Measurements from ENCODE around the gene OGN. TPM values are rescaled to one million over a fixed set of nuclear protein-coding genes. Genes with fewer than 3 reads are reported as not detected.

OGN gene
- total RNA-seq, 1 donor from 2014 or later = not detected

- DNase-seq (ENCODE audit: low read depth in 2 of 2) = peak in 1 of 2 donors; percentile 65
Measured at GRCh38 chr9:92406477-92406876, 2.1 kb upstream of the OGN start.

GRCh38 chr9:92405818-92406217 lies 1.4 kb upstream of the OGN start:
- DNase-seq (ENCODE audit: low read depth in 2 of 2) = no peak

- no peak for DNase-seq (ENCODE audit: low read depth in 2 of 2)
Measured at GRCh38 chr9:92402826-92403745, 1.3 kb downstream of the OGN start.

DNA sequence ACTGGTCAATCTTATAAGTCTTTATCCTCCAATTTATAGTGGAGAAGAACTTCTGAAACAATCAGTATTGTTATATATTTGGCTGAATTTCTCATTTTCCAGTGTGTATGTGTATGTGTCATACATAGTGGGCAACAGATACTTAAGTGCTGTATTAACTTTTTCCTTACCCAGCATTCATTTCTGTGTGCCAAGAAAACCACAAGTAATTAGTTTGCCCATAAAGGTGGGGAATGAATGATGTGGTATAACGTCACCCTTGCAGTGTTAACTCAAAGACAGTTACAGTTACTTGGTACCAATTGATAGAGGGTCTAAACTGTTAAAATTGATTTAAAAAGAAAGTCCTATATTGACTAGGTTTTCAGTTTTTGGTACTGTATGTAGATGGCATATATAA lies 2.0 kb downstream of the OGN start:
- no peak for DNase-seq (ENCODE audit: low read depth in 2 of 2)

DNA sequence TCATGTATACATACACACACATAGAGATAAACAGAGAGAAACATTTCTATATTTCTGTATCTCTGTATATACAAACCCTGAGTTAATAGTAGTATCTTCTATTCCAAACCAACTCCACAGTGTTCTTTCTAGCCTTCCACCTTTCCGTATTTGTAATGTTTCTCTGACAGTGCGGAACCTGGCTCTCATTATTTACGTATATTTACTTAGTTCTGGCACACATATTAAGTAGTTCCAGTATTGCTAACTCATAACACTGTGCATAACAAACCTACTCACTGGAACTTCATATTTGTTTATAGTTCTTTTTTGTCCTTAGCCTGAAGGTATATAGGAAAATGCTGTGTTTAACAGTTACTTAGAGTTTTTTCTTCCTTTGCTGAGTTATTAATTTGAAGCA lies 6.5 kb downstream of the OGN start:
- DNase-seq (ENCODE audit: low read depth in 2 of 2) = no peak

- no peak for DNase-seq (ENCODE audit: low read depth in 2 of 2)
Measured at GRCh38 chr9:92395617-92396016, 8.8 kb downstream of the OGN start.

GRCh38 chr9:92393686-92394085 lies 10.7 kb downstream of the OGN start:
- peak; percentile 45 to 61 for DNase-seq (ENCODE audit: low read depth in 2 of 2)

- peak in 1 of 2 donors; percentile 16 for DNase-seq (ENCODE audit: low read depth in 2 of 2)
Measured at GRCh38 chr9:92392690-92393089, 11.7 kb downstream of the OGN start.

DNA sequence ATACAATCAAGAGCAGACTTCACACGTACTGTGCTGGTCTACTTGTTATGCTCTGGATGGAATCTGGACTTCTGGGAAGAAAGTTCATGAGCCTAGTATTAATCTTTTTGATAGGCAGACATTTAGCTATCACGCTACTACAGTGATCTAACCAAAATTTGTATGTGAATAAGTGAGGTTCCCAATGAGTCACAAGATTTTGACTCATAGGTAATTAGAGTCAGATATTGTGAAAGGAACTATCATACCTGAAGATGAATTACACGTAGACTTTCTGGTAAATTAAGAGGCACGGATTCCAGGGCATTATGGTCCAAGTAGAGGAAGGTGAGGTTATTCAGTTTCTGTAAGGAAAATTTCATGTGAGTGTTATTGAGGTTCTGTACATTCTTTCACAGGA lies 18.4 kb downstream of the OGN start:
- DNase-seq (ENCODE audit: low read depth in 2 of 2) = no peak

DNA sequence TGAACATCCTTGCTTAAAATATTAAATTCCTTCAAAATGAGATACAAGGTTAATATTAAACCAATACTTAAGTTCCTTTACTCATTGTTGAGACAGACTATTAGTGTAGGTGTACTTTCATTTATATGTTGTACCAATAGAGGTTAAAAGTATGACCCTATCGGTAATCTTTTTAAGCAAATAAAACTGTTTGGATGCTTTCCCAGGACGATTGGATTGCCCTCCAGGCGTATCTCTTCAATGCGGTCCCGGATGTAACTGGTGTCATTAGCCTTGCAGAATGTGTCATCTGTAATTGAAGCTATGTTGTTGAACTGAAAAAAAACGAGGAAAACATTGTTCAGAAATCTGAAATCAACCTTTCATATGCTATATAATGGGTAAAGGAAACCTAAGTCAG lies 18.9 kb downstream of the OGN start:
- no peak for DNase-seq (ENCODE audit: low read depth in 2 of 2)

GRCh38 chr9:92385001-92385400 lies 19.4 kb downstream of the OGN start:
- no peak for DNase-seq (ENCODE audit: low read depth in 2 of 2)

GRCh38 chr9:92384375-92384774 lies 20.0 kb downstream of the OGN start:
- DNase-seq (ENCODE audit: low read depth in 2 of 2) = peak in 1 of 2 donors; percentile 2

DNA sequence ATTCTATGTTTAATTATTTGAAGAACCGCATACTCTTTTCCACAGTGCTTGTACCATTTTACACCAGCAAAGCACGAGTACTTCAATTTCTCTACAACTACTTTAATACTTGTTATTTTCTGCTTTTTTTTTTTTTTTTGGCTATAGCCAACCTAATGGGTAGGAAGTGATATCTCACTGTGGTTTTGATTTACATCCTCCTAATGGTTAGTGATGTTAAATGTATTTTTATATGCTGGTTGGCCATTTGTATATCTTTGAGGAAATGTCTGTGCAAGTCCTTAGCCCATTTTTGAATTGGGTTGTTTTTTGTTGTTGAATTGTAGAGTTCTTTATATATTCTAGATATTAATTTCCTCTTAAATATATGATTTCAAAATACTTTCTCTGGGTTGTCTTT lies 22.6 kb downstream of the OGN start:
- no peak for DNase-seq (ENCODE audit: low read depth in 2 of 2)

- DNase-seq (ENCODE audit: low read depth in 2 of 2) = no peak
Measured at GRCh38 chr9:92380603-92381002, 23.8 kb downstream of the OGN start.

DNA sequence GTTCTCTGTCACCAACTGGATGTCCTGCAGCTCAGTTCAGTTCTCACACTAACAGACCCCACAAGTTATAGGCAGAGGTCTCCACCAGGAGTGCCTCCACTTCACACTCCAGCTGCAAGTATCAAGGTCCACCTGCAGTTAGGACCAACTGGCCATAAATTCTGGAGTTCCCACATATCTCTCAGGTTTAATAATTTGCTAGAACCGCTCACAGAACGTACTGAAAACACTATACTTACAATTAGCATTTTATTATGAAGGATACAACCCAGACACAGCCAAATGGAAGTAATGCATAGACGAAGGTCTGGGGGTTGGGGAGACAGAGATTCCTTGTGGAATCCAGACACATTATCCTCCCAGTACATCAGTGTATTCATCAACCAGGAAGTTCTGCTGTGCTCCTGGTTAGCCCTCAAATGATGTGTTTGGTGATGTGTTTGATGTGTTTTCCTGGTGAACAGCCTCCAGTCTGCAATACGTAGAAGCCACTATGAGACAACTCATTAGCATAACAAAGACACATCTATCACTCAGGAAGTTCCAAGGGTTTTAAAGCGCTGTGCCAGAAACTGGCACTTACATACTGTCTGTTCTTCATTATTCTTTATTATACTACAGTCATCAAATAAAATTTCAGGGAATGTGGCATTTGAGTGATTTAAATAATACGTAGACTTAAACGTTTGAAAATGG lies 25.4 kb downstream of the OGN start:
- peak in 1 of 2 donors; percentile 43 for DNase-seq (ENCODE audit: low read depth in 2 of 2)

DNA sequence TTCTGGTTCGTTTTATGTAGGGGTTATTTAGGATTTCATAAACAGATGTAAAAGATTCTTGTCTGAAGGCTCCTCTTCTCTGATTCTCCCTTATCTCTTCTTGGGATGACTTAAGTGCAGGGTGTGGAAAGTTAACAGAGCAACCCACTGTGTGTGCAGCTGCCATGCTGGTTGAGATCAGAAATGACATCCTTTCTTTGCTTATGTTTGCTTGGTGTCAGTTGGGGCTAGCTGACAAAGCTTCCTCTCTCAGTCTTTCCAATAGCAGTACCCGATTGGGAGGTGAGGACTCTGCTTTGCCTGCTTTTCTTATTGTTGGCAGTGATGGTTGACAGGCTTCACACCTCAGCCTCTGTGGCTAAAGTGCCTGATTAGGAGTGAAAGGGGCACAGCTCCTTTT lies 26.5 kb downstream of the OGN start:
- DNase-seq (ENCODE audit: low read depth in 2 of 2) = no peak

DNA sequence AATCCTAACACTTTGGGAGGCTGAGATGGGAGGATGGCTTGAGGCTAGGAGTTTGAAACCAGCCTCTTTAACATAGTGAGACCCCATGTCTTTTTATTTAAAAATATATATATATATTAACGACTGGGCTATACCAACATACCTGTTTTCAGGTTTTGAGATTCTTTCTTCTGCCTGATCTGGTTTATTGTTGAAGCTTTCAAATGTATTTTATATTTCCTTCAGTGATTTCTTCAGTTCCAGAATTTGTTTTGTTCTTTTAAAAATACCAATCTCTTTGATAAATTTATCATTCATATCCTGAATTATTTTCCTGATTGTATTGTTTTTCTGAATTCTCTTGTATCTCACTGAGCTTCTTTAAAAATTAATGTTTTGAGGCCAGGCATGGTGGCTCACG lies 31.2 kb downstream of the OGN start:
- DNase-seq (ENCODE audit: low read depth in 2 of 2) = no peak

GRCh38 chr9:92369075-92369474 lies 35.3 kb downstream of the OGN start:
- no peak for DNase-seq (ENCODE audit: low read depth in 2 of 2)

GRCh38 chr9:92360083-92360482 lies 44.3 kb downstream of the OGN start:
- no peak for DNase-seq (ENCODE audit: low read depth in 2 of 2)

GRCh38 chr9:92359394-92359995 lies 44.9 kb downstream of the OGN start:
- DNase-seq (ENCODE audit: low read depth in 2 of 2) = no peak

- DNase-seq (ENCODE audit: low read depth in 2 of 2) = no peak
Measured at GRCh38 chr9:92353051-92353450, 51.3 kb downstream of the OGN start.

- peak in 1 of 2 donors; percentile 12 for DNase-seq (ENCODE audit: low read depth in 2 of 2)
Measured at GRCh38 chr9:92350740-92351133, 53.6 kb downstream of the OGN start.
